ENCODE measurements around the gene FSHR.

Gene FSHR
- 0 reads per million in 2 donors for total RNA-seq

GRCh38 chr2:49154140-49154539 is at the start of gene FSHR:
FSHR (minus strand) TSS chr2:49154515; CDS start chr2:49154417, 98 bp downstream.
- DNase-seq = no peak

- no peak for DNase-seq
Observed at GRCh38 chr2:49199266-49199665, 45.0 kb upstream of the FSHR start.

- DNase-seq = no peak
Observed at GRCh38 chr2:49194701-49195100, 40.4 kb upstream of the FSHR start.

GRCh38 chr2:49192036-49192435 is 37.7 kb upstream of the FSHR start:
- no peak for DNase-seq

GRCh38 chr2:49189512-49190225 is 35.4 kb upstream of the FSHR start:
- DNase-seq = no peak

GRCh38 chr2:49186050-49186648 is 31.8 kb upstream of the FSHR start:
- DNase-seq = no peak

GRCh38 chr2:49178656-49179055 is 24.3 kb upstream of the FSHR start:
- DNase-seq = no peak

GRCh38 chr2:49177194-49177593 is 22.9 kb upstream of the FSHR start:
- no peak for DNase-seq

GRCh38 chr2:49175831-49176230 is 21.5 kb upstream of the FSHR start:
- no peak for DNase-seq

GRCh38 chr2:49174750-49175149 is 20.4 kb upstream of the FSHR start:
- no peak for DNase-seq

GRCh38 chr2:49167131-49167530 is 12.8 kb upstream of the FSHR start:
- no peak for DNase-seq

GRCh38 chr2:49165662-49166061 is 11.3 kb upstream of the FSHR start:
- no peak for DNase-seq

- no peak for DNase-seq
Observed at GRCh38 chr2:49164729-49165128, 10.4 kb upstream of the FSHR start.

- no peak for DNase-seq
Observed at GRCh38 chr2:49162151-49162550, 7.8 kb upstream of the FSHR start.

- DNase-seq = no peak
Observed at GRCh38 chr2:49154891-49155290, 576 bp upstream of the FSHR start.

- DNase-seq = no peak
Observed at GRCh38 chr2:49153252-49153651, 1.1 kb downstream of the FSHR start.

- no peak for DNase-seq
Observed at GRCh38 chr2:49152824-49153223, 1.5 kb downstream of the FSHR start.

GRCh38 chr2:49146401-49146800 is 7.9 kb downstream of the FSHR start:
- no peak for DNase-seq

GRCh38 chr2:49131801-49132200 is 22.5 kb downstream of the FSHR start:
- no peak for DNase-seq

GRCh38 chr2:49129034-49129433 is 25.3 kb downstream of the FSHR start:
- no peak for DNase-seq

GRCh38 chr2:49123600-49123999 is 30.7 kb downstream of the FSHR start:
- no peak for DNase-seq

- no peak for DNase-seq
Observed at GRCh38 chr2:49122107-49122506, 32.2 kb downstream of the FSHR start.

GRCh38 chr2:49113046-49113445 is 41.3 kb downstream of the FSHR start:
- DNase-seq = no peak

GRCh38 chr2:49111456-49111855 is 42.9 kb downstream of the FSHR start:
- no peak for DNase-seq

- DNase-seq = no peak
Observed at GRCh38 chr2:49111006-49111405, 43.3 kb downstream of the FSHR start.
